WTC11 (cell line): ENCODE data around the gene TUBB2A. TPM values are rescaled to one million over a fixed set of nuclear protein-coding genes. Genes with fewer than 3 reads are reported as not detected.
"Not testable (repeated sequence)": the region's sequence is repeated elsewhere in the genome, so short reads cannot be mapped to it uniquely, and the experiment has no call there.

ENCODE experiments used
- ATAC-seq: fragments of 200-7000 bp; cut with Tn5 transposase; 2 replicates; pipeline ENCODE4 v1.10.0; 2021; ENCODE audit warnings: mild to moderate bottlenecking, moderate library complexity
- CTCF ChIA-PET: fragments of 300-600 bp; sonication (Branson Sonifier 250); formaldehyde crosslinking; loops from one replicate; lab custom pipeline; 2021; ENCODE audit warnings: antibody characterized with exemption; lab: Charles Lee
- POLR2A ChIA-PET: fragments of 350-600 bp; sonication (Branson Sonifier 250); formaldehyde crosslinking; loops from one replicate; lab custom pipeline; 2021; ENCODE audit warnings: antibody characterized with exemption; lab: Charles Lee
- DNase-seq: peaks from one replicate; pipeline ENCODE4 v3.0.0; 2021; ENCODE audit warnings: low spot score
- H3K27ac Mint-ChIP-seq: 2 replicates; pipeline ENCODE4 v1.8.0; 2021; ENCODE audit warnings: mixed read lengths
- H3K27me3 Mint-ChIP-seq: 2 replicates; pipeline ENCODE4 v1.8.0; 2021; ENCODE audit warnings: low read depth, mild to moderate bottlenecking, moderate library complexity, mixed read lengths
- H3K36me3 Mint-ChIP-seq: 2 replicates; pipeline ENCODE4 v1.8.0; 2021; ENCODE audit warnings: mixed read lengths
- H3K4me1 Mint-ChIP-seq: 2 replicates; pipeline ENCODE4 v1.8.0; 2022; ENCODE audit warnings: mixed read lengths
- H3K4me3 Mint-ChIP-seq: 2 replicates; pipeline ENCODE4 v1.8.0; 2021; ENCODE audit warnings: mild to moderate bottlenecking, moderate library complexity, mixed read lengths
- H3K9me3 Mint-ChIP-seq: 2 replicates; pipeline ENCODE4 v1.8.0; 2021; ENCODE audit warnings: mixed read lengths
- GABPB1 ChIP-seq: sonication (generic); formaldehyde crosslinking; IDR thresholded peaks from 2 replicates; pipeline ENCODE4 v1.8.1; 2023; ENCODE audit warnings: mild to moderate bottlenecking, missing genetic modification reagents
- GTF2I ChIP-seq: fragments of 250-450 bp; sonication (Bioruptor Pico); conservative IDR thresholded peaks from 2 replicates; pipeline ENCODE4 v1.4.0; 2021; ENCODE audit warnings: mild to moderate bottlenecking
- MLX ChIP-seq: sonication (generic); formaldehyde crosslinking; IDR thresholded peaks from 2 replicates; pipeline ENCODE4 v1.8.1; 2023; ENCODE audit warnings: mild to moderate bottlenecking, missing genetic modification reagents, moderate library complexity
- USF2 ChIP-seq: sonication (generic); formaldehyde crosslinking; IDR thresholded peaks from 2 replicates; pipeline ENCODE4 v1.8.1; 2023; ENCODE audit warnings: mild to moderate bottlenecking, missing genetic modification reagents, moderate library complexity
- ZNF281 ChIP-seq: sonication (generic); formaldehyde crosslinking; IDR thresholded peaks from 2 replicates; pipeline ENCODE4 v1.8.0; 2023; ENCODE audit warnings: mild to moderate bottlenecking, missing genetic modification reagents
- total RNA-seq: library from RNA; stranded (reverse); gene quantifications from 3 replicates; pipeline ENCODE4 v1.2.3, GENCODE V29; 2021
- TF ChIP-seq, protein P1 (sequence below): fragments of 250-450 bp; sonication (Bioruptor Pico); IDR thresholded peaks from 2 replicates; pipeline ENCODE4 v1.9.0; 2021; ENCODE audit warnings: mild to moderate bottlenecking, borderline replicate concordance
- TF ChIP-seq, protein P2 (sequence below): sonication (generic); formaldehyde crosslinking; IDR thresholded peaks from 2 replicates; pipeline ENCODE4 v1.8.0; 2022; ENCODE audit warnings: mild to moderate bottlenecking, missing genetic modification reagents

Gene TUBB2A
- total RNA-seq, 1 experiment from 2014 or later: 357 TPM

DNA sequence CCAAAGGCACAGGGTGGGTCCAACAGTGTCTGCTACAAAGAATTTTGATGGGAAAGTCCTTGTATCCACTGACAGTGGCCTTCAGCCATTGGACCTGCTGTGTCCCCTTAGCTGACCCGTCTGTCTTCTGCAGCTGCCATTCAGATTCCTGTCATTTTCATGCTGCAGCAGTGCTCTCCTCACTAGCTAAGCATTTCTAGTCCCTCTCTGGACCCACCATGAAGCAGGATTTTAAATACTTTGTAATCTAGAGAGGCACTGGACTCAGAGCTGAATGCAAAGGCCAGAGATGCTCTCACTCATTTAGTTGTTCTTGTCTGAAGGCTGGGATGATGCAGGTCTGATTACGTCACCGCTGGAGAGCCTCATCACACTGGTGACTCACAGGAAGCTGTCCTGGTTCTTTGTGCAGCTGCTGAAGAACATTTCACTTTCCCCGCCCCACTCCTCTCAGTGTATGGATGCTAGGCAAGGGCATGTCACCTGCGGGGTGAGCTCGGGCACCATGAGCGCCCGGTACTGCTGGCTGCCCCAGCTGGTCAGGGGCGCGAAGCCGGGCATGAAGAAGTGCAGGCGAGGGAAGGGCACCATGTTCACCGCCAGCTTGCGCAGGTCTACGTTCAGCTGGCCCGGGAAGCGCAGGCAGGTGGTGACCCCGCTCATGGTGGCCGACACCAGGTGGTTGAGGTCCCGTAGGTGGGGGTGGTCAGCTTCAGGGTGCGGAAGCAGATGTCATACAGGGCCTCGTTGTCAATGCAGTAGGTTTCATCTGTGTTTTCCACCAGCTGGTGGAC, 19.4 kb upstream of the TUBB2A start:
- Mint-ChIP-seq H3K4me1 (peaks cover 43% of the 10 kb centered on the region), H3K9me3 (peaks cover 4% of the 10 kb centered on the region; the same call in 1 of the 2 replicates), H3K4me3 (no peak overlapping the region), H3K36me3 (no peaks in the 10 kb centered on the region), H3K27me3 (no peaks in the 10 kb centered on the region; the same call in 1 of the 2 replicates), H3K27ac (no peak overlapping the region)
- POLR2A ChIA-PET: no interaction called here
- DNase-seq: no peak
- CTCF ChIA-PET: interaction anchor here (1.2 kb wide), 1 partner anchor 18 kb away, joined by 3 read pairs; no protein-coding TSS in a partner anchor
- no peak for ATAC-seq
- TF ChIP-seq, protein P1, sequence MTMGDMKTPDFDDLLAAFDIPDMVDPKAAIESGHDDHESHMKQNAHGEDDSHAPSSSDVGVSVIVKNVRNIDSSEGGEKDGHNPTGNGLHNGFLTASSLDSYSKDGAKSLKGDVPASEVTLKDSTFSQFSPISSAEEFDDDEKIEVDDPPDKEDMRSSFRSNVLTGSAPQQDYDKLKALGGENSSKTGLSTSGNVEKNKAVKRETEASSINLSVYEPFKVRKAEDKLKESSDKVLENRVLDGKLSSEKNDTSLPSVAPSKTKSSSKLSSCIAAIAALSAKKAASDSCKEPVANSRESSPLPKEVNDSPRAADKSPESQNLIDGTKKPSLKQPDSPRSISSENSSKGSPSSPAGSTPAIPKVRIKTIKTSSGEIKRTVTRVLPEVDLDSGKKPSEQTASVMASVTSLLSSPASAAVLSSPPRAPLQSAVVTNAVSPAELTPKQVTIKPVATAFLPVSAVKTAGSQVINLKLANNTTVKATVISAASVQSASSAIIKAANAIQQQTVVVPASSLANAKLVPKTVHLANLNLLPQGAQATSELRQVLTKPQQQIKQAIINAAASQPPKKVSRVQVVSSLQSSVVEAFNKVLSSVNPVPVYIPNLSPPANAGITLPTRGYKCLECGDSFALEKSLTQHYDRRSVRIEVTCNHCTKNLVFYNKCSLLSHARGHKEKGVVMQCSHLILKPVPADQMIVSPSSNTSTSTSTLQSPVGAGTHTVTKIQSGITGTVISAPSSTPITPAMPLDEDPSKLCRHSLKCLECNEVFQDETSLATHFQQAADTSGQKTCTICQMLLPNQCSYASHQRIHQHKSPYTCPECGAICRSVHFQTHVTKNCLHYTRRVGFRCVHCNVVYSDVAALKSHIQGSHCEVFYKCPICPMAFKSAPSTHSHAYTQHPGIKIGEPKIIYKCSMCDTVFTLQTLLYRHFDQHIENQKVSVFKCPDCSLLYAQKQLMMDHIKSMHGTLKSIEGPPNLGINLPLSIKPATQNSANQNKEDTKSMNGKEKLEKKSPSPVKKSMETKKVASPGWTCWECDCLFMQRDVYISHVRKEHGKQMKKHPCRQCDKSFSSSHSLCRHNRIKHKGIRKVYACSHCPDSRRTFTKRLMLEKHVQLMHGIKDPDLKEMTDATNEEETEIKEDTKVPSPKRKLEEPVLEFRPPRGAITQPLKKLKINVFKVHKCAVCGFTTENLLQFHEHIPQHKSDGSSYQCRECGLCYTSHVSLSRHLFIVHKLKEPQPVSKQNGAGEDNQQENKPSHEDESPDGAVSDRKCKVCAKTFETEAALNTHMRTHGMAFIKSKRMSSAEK (CRISPR knock-in tag): no peak
- peak; percentile 56; the same call in 1 of the 2 replicates for TF ChIP-seq GABPB1

GRCh38 chr6:3175715-3176402, 18.5 kb upstream of the TUBB2A start:
- CTCF ChIA-PET: interaction anchor here (1.2 kb wide), 1 partner anchor 19 kb away, joined by 3 read pairs; no protein-coding TSS in a partner anchor
- peaks cover 9% of the 10 kb centered on the region; the same call in 1 of the 2 replicates for H3K9me3 Mint-ChIP-seq
- ATAC-seq (0 out of 2 replicates have a peak, but pooled peaks have one; percentile 16), DNase-seq (no peak)
- POLR2A ChIA-PET: interaction anchor here (1.0 kb wide), 1 partner anchor 11 kb away, joined by 3 read pairs; no protein-coding TSS in a partner anchor
- TF ChIP-seq ZNF281: no peak
- peak; percentile 49; the same call in 1 of the 2 replicates for TF ChIP-seq USF2 (CRISPR knock-in tag)
- TF ChIP-seq GTF2I: no peak
- TF ChIP-seq, protein P2, sequence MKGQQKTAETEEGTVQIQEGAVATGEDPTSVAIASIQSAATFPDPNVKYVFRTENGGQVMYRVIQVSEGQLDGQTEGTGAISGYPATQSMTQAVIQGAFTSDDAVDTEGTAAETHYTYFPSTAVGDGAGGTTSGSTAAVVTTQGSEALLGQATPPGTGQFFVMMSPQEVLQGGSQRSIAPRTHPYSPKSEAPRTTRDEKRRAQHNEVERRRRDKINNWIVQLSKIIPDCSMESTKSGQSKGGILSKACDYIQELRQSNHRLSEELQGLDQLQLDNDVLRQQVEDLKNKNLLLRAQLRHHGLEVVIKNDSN (CRISPR knock-in tag): peak; percentile 43; the same call in 1 of the 2 replicates
- no peak for TF ChIP-seq MLX
- TF ChIP-seq, all 79 proteins: peak for 2
- Mint-ChIP-seq H3K4me1 (peaks cover 46% of the 10 kb centered on the region), H3K27ac (peak overlapping the region; percentile 12), H3K4me3 (no peak overlapping the region), H3K36me3 (no peaks in the 10 kb centered on the region), H3K27me3 (no peaks in the 10 kb centered on the region; the same call in 1 of the 2 replicates)

DNA sequence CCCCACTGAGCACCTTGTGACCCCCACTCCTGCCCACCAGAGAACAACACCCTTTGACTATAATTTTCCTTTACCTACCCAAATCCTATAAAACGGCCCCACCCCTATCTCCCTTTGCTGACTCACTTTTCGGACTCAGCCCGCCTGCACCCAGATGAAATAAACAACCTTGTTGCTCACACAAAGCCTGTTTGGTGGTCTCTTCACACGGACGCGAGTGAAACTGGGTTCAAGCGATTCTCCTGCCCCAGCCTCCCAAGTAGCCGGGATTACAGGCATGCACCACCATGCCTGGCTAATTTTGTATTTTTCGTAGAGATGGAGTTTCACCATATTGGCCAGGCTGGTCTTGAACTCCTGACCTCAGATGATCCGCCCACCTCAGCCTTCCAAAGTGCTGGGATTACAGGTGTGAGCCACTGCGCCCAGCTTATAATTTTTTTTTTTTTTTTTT, 16.3 kb upstream of the TUBB2A start:
- DNase-seq, H3K4me3 Mint-ChIP-seq, H3K36me3 Mint-ChIP-seq, H3K27me3 Mint-ChIP-seq, H3K9me3 Mint-ChIP-seq, ATAC-seq: not testable (repeated sequence)
- Mint-ChIP-seq H3K27ac (peak overlapping the region; percentile 37; the same call in 1 of the 2 replicates), H3K4me1 (peaks cover 41% of the 10 kb centered on the region)
- POLR2A ChIA-PET: interaction anchor here (0.6 to 0.7 kb wide), 3 partner anchors 36 to 251 kb away, joined by 3 to 9 read pairs (median 3); no protein-coding TSS in a partner anchor
- CTCF ChIA-PET: interaction anchor here (1.8 kb wide), 1 partner anchor 78 kb away, joined by 4 read pairs; no protein-coding TSS in a partner anchor

GRCh38 chr6:3172789-3173188, 15.4 kb upstream of the TUBB2A start:
- H3K27me3 Mint-ChIP-seq, H3K9me3 Mint-ChIP-seq, POLR2A ChIA-PET, H3K36me3 Mint-ChIP-seq, ATAC-seq, DNase-seq, H3K4me3 Mint-ChIP-seq: not testable (repeated sequence)
- CTCF ChIA-PET: interaction anchor here (1.8 kb wide), 1 partner anchor 79 kb away, joined by 4 read pairs; no protein-coding TSS in a partner anchor
- Mint-ChIP-seq H3K4me1 (peaks cover 41% of the 10 kb centered on the region), H3K27ac (peak overlapping the region; percentile 16; the same call in 1 of the 2 replicates)
